Stimulated activated CD4-positive, alpha-beta T cell treated with anti-CD3 and anti-CD28 coated beads, Interleukin-1b, Interleukin-23, amount 100 ng/mL, for 24 hours (primary cell): Measurements from ENCODE around the gene TIGD4.
"Not testable (repeated sequence)": the region's sequence is repeated elsewhere in the genome, so short reads cannot be mapped to it uniquely, and the experiment has no call there.

ENCODE experiments used
- DNase-seq, 4 experiments: peaks; one replicate each; pipeline ENCODE4 v3.0.0-alpha.2; 2020; ENCODE audit warnings: low read depth in 4 of 4, low spot score in 1 of 4

TIGD4 gene

GRCh38 chr4:152784490-152785350 is 5.2 kb upstream of the TIGD4 start:
- no peak for DNase-seq

GRCh38 chr4:152780267-152780778 is 793 bp upstream of the TIGD4 start:
- peak in 1 of 4 experiments; percentile 41 for DNase-seq

- peak in 3 of 4 experiments; percentile 3 to 12 (median 5) for DNase-seq
These were observed 646 bp downstream of the TIGD4 start for GRCh38 chr4:152778656-152779512.

- no peak for DNase-seq
These were observed 2.0 kb downstream of the TIGD4 start for GRCh38 chr4:152777488-152777887.

- DNase-seq = no peak
These were observed 3.2 kb downstream of the TIGD4 start for GRCh38 chr4:152776352-152776751.

- DNase-seq = no peak
These were observed 5.6 kb downstream of the TIGD4 start for GRCh38 chr4:152773953-152774352.

GRCh38 chr4:152773339-152773738 is 6.2 kb downstream of the TIGD4 start:
- no peak for DNase-seq

GRCh38 chr4:152771741-152772533 is 7.6 kb downstream of the TIGD4 start:
- DNase-seq = no peak

GRCh38 chr4:152765069-152765737 is 14.3 kb downstream of the TIGD4 start:
- DNase-seq = not testable (repeated sequence)

GRCh38 chr4:152763796-152764195 is 15.7 kb downstream of the TIGD4 start:
- no peak for DNase-seq

- DNase-seq = no peak
These were observed 30.9 kb downstream of the TIGD4 start for GRCh38 chr4:152748619-152749018.

- DNase-seq = no peak
These were observed 32.1 kb downstream of the TIGD4 start for GRCh38 chr4:152747444-152747843.

GRCh38 chr4:152738827-152739226 is 40.7 kb downstream of the TIGD4 start:
- no peak for DNase-seq

GRCh38 chr4:152735906-152736305 is 43.6 kb downstream of the TIGD4 start:
- DNase-seq = no peak

- no peak for DNase-seq
These were observed 44.1 kb downstream of the TIGD4 start for GRCh38 chr4:152735396-152735859.

- no peak for DNase-seq
These were observed 44.9 kb downstream of the TIGD4 start for GRCh38 chr4:152734699-152735050.

GRCh38 chr4:152734015-152734698 is 45.4 kb downstream of the TIGD4 start:
- no peak for DNase-seq

- no peak for DNase-seq
These were observed 47.5 kb downstream of the TIGD4 start for GRCh38 chr4:152731997-152732396.

GRCh38 chr4:152729466-152729865 is 50.1 kb downstream of the TIGD4 start:
- DNase-seq = no peak

- DNase-seq = no peak
These were observed 51.2 kb downstream of the TIGD4 start for GRCh38 chr4:152728343-152728742.
